GM12873 (cell line): Measurements from ENCODE around the gene GIMD1.

ENCODE experiments used
- CTCF ChIP-seq: IDR thresholded peaks from 2 replicates; pipeline ENCODE4 v1.5.1; 2012; ENCODE audit warnings: low read depth, mild to moderate bottlenecking, moderate library complexity, low read length, control low read depth; ENCODE audit not compliant: insufficient read depth; ENCODE audit errors: missing control alignments

The GIMD1 gene

GRCh38 chr4:106380179-106380578 lies 11.6 kb upstream of the GIMD1 start:
- TF ChIP-seq CTCF, result no peak

GRCh38 chr4:106373026-106373425 lies 4.4 kb upstream of the GIMD1 start:
- TF ChIP-seq CTCF, result no peak

DNA sequence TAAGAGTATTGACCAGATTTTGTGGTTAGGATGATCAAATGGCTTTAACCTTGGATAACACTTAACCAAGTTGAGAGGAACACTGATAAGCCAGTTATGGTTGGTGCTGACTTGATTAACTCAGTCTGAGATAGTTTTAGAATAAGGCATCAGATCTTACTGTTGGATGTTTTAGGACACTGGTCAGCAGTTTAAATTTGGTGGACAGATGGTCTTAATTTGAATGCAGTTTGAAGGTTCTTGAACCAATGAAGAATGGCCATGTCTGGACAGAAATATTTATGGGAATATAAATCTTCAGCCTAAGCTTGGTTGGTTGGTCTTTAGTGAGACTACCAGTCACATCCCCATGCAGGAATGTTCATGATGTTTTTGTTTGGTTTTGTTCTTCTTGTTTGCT lies 2.6 kb upstream of the GIMD1 start:
- TF ChIP-seq CTCF, result no peak

- TF ChIP-seq CTCF, result no peak
Measured at GRCh38 chr4:106370214-106370613, 1.6 kb upstream of the GIMD1 start.

- peak; percentile 62 for TF ChIP-seq CTCF
Measured at GRCh38 chr4:106369456-106370060, 980 bp upstream of the GIMD1 start.

GRCh38 chr4:106367072-106367471 lies 1.5 kb downstream of the GIMD1 start:
- TF ChIP-seq CTCF, result no peak

DNA sequence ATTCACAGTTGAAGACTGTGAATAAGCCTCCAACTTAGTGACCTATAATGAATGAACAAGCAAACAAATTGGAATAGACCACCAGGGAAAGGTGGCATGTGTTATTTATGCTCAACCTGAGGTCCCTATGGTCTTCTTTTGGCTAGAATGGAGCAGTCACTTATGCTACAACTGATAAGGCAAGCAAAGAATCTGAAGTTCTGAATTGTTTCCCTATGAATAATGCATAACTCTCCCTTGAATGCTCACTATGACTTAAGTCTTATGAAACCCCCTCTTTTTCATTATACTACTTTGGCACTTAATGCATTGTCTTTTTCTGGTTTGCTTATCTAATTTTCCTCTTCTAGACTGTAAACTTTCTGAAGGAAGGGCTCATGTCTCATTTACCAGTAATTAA lies 2.6 kb downstream of the GIMD1 start:
- TF ChIP-seq CTCF, result no peak

GRCh38 chr4:106365613-106366012 lies 3.0 kb downstream of the GIMD1 start:
- no peak for TF ChIP-seq CTCF
